GM19438 (cell line): ENCODE measurements around the gene THSD8.
"Not testable (repeated sequence)": the region's sequence is repeated elsewhere in the genome, so short reads cannot be mapped to it uniquely, and the experiment has no call there.

Source experiments
- ATAC-seq: cut with Tn5 transposase; IDR thresholded peaks from one replicate; pipeline ENCODE4 v1.9.1; 2021; ENCODE audit warnings: low read depth; ENCODE audit not compliant: unreplicated experiment

Gene THSD8

GRCh38 chr19:12821761-12822160 is 19.9 kb downstream of the THSD8 start:
- ATAC-seq, result no peak

- no peak for ATAC-seq
Observed at GRCh38 chr19:12825254-12826131, 23.6 kb downstream of the THSD8 start.

- no peak for ATAC-seq
Observed at GRCh38 chr19:12828494-12828893, 26.6 kb downstream of the THSD8 start.

GRCh38 chr19:12833418-12833737 is 31.5 kb downstream of the THSD8 start:
- no peak for ATAC-seq

- no peak for ATAC-seq
Observed at GRCh38 chr19:12833738-12834565, 32.1 kb downstream of the THSD8 start.

- ATAC-seq, result no peak
Observed at GRCh38 chr19:12834566-12834943, 32.7 kb downstream of the THSD8 start, which contains the start of gene RTBDN. TSS of gene RTBDN (minus strand) at chr19:12834579. CDS start at chr19:12829979, 4,600 bp downstream.

- no peak for ATAC-seq
Observed at GRCh38 chr19:12834976-12835757, 33.3 kb downstream of the THSD8 start.

GRCh38 chr19:12836529-12836863 is 34.6 kb downstream of the THSD8 start:
- ATAC-seq, result no peak

GRCh38 chr19:12837225-12837624 is 35.4 kb downstream of the THSD8 start:
- ATAC-seq, result no peak

GRCh38 chr19:12838182-12838885 is 36.5 kb downstream of the THSD8 start, which contains the start of gene MAST1:
TSS of gene MAST1 (plus strand) at chr19:12838515. CDS start at chr19:12838573, 58 bp downstream.
- no peak for ATAC-seq

- no peak for ATAC-seq
Observed at GRCh38 chr19:12838886-12839756, 37.3 kb downstream of the THSD8 start.

GRCh38 chr19:12840091-12841079 is 38.5 kb downstream of the THSD8 start:
- ATAC-seq, result no peak

GRCh38 chr19:12841094-12841493 is 39.2 kb downstream of the THSD8 start:
- ATAC-seq, result no peak

GRCh38 chr19:12842511-12842910 is 40.6 kb downstream of the THSD8 start:
- no peak for ATAC-seq

- ATAC-seq, result no peak
Observed at GRCh38 chr19:12843328-12843727, 41.5 kb downstream of the THSD8 start.

GRCh38 chr19:12843999-12844732 is 42.3 kb downstream of the THSD8 start:
- ATAC-seq, result no peak

GRCh38 chr19:12846613-12847012 is 44.7 kb downstream of the THSD8 start:
- not testable (repeated sequence) for ATAC-seq
